Measurements from ENCODE around the gene MLLT3.
"Not testable (repeated sequence)": the region's sequence is repeated elsewhere in the genome, so short reads cannot be mapped to it uniquely, and the experiment has no call there.

Gene MLLT3

GRCh38 chr9:20599195-20599594 is 23.1 kb downstream of the MLLT3 start:
- in situ Hi-C loops (cut with MboI; ENCODE audit: low sequenced_read_pairs), result no loop called here

- in situ Hi-C loops (cut with MboI; ENCODE audit: low sequenced_read_pairs), result no loop called here
Measured at GRCh38 chr9:20598367-20598766, 23.9 kb downstream of the MLLT3 start.

- in situ Hi-C loops (cut with MboI; ENCODE audit: low sequenced_read_pairs), result no loop called here
Measured at GRCh38 chr9:20597862-20598261, 24.4 kb downstream of the MLLT3 start.

- in situ Hi-C loops (cut with MboI; ENCODE audit: low sequenced_read_pairs), result no loop called here
Measured at GRCh38 chr9:20594608-20595007, 27.7 kb downstream of the MLLT3 start.

GRCh38 chr9:20593537-20593936 is 28.8 kb downstream of the MLLT3 start:
- in situ Hi-C loops (cut with MboI; ENCODE audit: low sequenced_read_pairs), result no loop called here

GRCh38 chr9:20593105-20593504 is 29.2 kb downstream of the MLLT3 start:
- in situ Hi-C loops (cut with MboI; ENCODE audit: low sequenced_read_pairs), result no loop called here

GRCh38 chr9:20592673-20593072 is 29.6 kb downstream of the MLLT3 start:
- in situ Hi-C loops (cut with MboI; ENCODE audit: low sequenced_read_pairs), result no loop called here

- in situ Hi-C loops (cut with MboI; ENCODE audit: low sequenced_read_pairs), result no loop called here
Measured at GRCh38 chr9:20591223-20591622, 31.1 kb downstream of the MLLT3 start.

GRCh38 chr9:20584968-20585643 is 37.2 kb downstream of the MLLT3 start:
- in situ Hi-C loops (cut with MboI; ENCODE audit: low sequenced_read_pairs), result no loop called here

- in situ Hi-C loops (cut with MboI; ENCODE audit: low sequenced_read_pairs), result not testable (repeated sequence)
Measured at GRCh38 chr9:20583088-20583487, 39.2 kb downstream of the MLLT3 start.

- in situ Hi-C loops (cut with MboI; ENCODE audit: low sequenced_read_pairs), result no loop called here
Measured at GRCh38 chr9:20582150-20582549, 40.1 kb downstream of the MLLT3 start.

GRCh38 chr9:20580673-20581072 is 41.6 kb downstream of the MLLT3 start:
- in situ Hi-C loops (cut with MboI; ENCODE audit: low sequenced_read_pairs), result no loop called here

- in situ Hi-C loops (cut with MboI; ENCODE audit: low sequenced_read_pairs), result no loop called here
Measured at GRCh38 chr9:20579524-20580314, 42.6 kb downstream of the MLLT3 start.

- in situ Hi-C loops (cut with MboI; ENCODE audit: low sequenced_read_pairs), result no loop called here
Measured at GRCh38 chr9:20573023-20573422, 49.3 kb downstream of the MLLT3 start.

GRCh38 chr9:20570756-20571155 is 51.5 kb downstream of the MLLT3 start:
- in situ Hi-C loops (cut with MboI; ENCODE audit: low sequenced_read_pairs), result no loop called here

- in situ Hi-C loops (cut with MboI; ENCODE audit: low sequenced_read_pairs), result no loop called here
Measured at GRCh38 chr9:20570087-20570486, 52.2 kb downstream of the MLLT3 start.

GRCh38 chr9:20569525-20569924 is 52.8 kb downstream of the MLLT3 start:
- in situ Hi-C loops (cut with MboI; ENCODE audit: low sequenced_read_pairs), result no loop called here

GRCh38 chr9:20568400-20568799 is 53.9 kb downstream of the MLLT3 start:
- in situ Hi-C loops (cut with MboI; ENCODE audit: low sequenced_read_pairs), result no loop called here

GRCh38 chr9:20566401-20566800 is 55.9 kb downstream of the MLLT3 start:
- in situ Hi-C loops (cut with MboI; ENCODE audit: low sequenced_read_pairs), result no loop called here

- in situ Hi-C loops (cut with MboI; ENCODE audit: low sequenced_read_pairs), result no loop called here
Measured at GRCh38 chr9:20564650-20565049, 57.6 kb downstream of the MLLT3 start.

- in situ Hi-C loops (cut with MboI; ENCODE audit: low sequenced_read_pairs), result no loop called here
Measured at GRCh38 chr9:20563917-20564316, 58.4 kb downstream of the MLLT3 start.

GRCh38 chr9:20562051-20562450 is 60.2 kb downstream of the MLLT3 start:
- in situ Hi-C loops (cut with MboI; ENCODE audit: low sequenced_read_pairs), result no loop called here
